ENCODE measurements around the gene TTC7B.

TTC7B gene

GRCh38 chr14:90755661-90756304 is 60.4 kb downstream of the TTC7B start:
- no peak for TF ChIP-seq GABPA (IDR thresholded peaks at IDR 0.05; ENCODE audit: low read depth)
- no peak for TF ChIP-seq POLR2AphosphoS5 (IDR thresholded peaks at IDR 0.05; ENCODE audit: low read depth)
- no peak for TF ChIP-seq REST (IDR thresholded peaks at IDR 0.05; ENCODE audit: insufficient replicate concordance, low read depth)
- TF ChIP-seq CTCF (IDR thresholded peaks at IDR 0.05; ENCODE audit: insufficient read depth, low read length), result no peak
- TF ChIP-seq SPI1 (IDR thresholded peaks at IDR 0.05; ENCODE audit: borderline replicate concordance, low read depth), result no peak
- Histone ChIP-seq H3K27me3 (ENCODE audit: insufficient read depth, poor library complexity, severe bottlenecking) (no peaks in the 10 kb centered on the region), H3K27ac (replicated peaks) (no peak overlapping the region), H3K4me3 (replicated peaks; ENCODE audit: insufficient read depth, low read length) (no peak overlapping the region)
- no peak for DNase-seq (ENCODE audit: low read depth in 1 of 2, low spot score in 1 of 2)

GRCh38 chr14:90753456-90754005 is 62.7 kb downstream of the TTC7B start:
- Histone ChIP-seq H3K27me3 (ENCODE audit: insufficient read depth, poor library complexity, severe bottlenecking) (no peaks in the 10 kb centered on the region), H3K4me3 (replicated peaks; ENCODE audit: insufficient read depth, low read length) (no peak overlapping the region), H3K27ac (replicated peaks) (no peak overlapping the region)
- TF ChIP-seq CTCF (IDR thresholded peaks at IDR 0.05; ENCODE audit: insufficient read depth, low read length) (no peak), POLR2AphosphoS5 (IDR thresholded peaks at IDR 0.05; ENCODE audit: low read depth) (no peak), SPI1 (IDR thresholded peaks at IDR 0.05; ENCODE audit: borderline replicate concordance, low read depth) (no peak), REST (IDR thresholded peaks at IDR 0.05; ENCODE audit: insufficient replicate concordance, low read depth) (no peak), GABPA (IDR thresholded peaks at IDR 0.05; ENCODE audit: low read depth) (no peak)
- DNase-seq (ENCODE audit: low read depth in 1 of 2, low spot score in 1 of 2), result no peak

- no peak for DNase-seq (ENCODE audit: low read depth in 1 of 2, low spot score in 1 of 2)
- TF ChIP-seq POLR2AphosphoS5 (IDR thresholded peaks at IDR 0.05; ENCODE audit: low read depth) (no peak), REST (IDR thresholded peaks at IDR 0.05; ENCODE audit: insufficient replicate concordance, low read depth) (no peak), SPI1 (IDR thresholded peaks at IDR 0.05; ENCODE audit: borderline replicate concordance, low read depth) (no peak), CTCF (IDR thresholded peaks at IDR 0.05; ENCODE audit: insufficient read depth, low read length) (no peak), GABPA (IDR thresholded peaks at IDR 0.05; ENCODE audit: low read depth) (no peak)
- Histone ChIP-seq H3K27ac (replicated peaks) (no peak overlapping the region), H3K4me3 (replicated peaks; ENCODE audit: insufficient read depth, low read length) (no peak overlapping the region), H3K27me3 (ENCODE audit: insufficient read depth, poor library complexity, severe bottlenecking) (no peaks in the 10 kb centered on the region)
These were observed 65.5 kb downstream of the TTC7B start for GRCh38 chr14:90750701-90751100.

All from HL-60 (cell line).